ENCODE measurements around the gene INA.

DNA sequence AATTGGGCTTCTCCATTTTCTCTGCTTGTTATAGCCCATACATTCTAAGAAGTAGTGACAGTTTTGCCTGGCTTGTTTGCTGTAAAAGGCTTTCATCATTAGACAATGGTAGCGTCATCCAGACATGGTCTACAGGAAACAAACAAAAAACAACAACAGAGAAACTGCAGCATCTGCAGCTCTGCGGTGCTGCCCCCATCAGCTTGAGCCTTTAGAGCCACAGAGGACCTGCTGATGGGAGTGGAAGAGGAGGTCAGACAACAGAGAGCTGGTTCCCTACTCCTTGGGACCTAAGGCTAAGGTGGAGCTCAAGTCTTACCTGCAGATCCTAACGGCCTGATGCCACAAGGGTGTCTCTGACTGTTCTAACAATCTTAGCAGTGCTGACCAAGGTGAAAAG is 3.1 kb downstream of the INA start:
- TF ChIP-seq POLR2AphosphoS5 (IDR thresholded peaks at IDR 0.05): no peak
- TF ChIP-seq, protein P1, sequence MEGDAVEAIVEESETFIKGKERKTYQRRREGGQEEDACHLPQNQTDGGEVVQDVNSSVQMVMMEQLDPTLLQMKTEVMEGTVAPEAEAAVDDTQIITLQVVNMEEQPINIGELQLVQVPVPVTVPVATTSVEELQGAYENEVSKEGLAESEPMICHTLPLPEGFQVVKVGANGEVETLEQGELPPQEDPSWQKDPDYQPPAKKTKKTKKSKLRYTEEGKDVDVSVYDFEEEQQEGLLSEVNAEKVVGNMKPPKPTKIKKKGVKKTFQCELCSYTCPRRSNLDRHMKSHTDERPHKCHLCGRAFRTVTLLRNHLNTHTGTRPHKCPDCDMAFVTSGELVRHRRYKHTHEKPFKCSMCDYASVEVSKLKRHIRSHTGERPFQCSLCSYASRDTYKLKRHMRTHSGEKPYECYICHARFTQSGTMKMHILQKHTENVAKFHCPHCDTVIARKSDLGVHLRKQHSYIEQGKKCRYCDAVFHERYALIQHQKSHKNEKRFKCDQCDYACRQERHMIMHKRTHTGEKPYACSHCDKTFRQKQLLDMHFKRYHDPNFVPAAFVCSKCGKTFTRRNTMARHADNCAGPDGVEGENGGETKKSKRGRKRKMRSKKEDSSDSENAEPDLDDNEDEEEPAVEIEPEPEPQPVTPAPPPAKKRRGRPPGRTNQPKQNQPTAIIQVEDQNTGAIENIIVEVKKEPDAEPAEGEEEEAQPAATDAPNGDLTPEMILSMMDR (IDR thresholded peaks at IDR 0.05): no peak

All from breast epithelium (tissue), 3 donors.